DMS53 treated with DMSO at 0.1 percent for 48 hours (cell line): ENCODE data around the gene PAK4.
"Not testable (repeated sequence)": the region's sequence is repeated elsewhere in the genome, so short reads cannot be mapped to it uniquely, and the experiment has no call there.

Source experiments
- DNase-seq: peaks from one replicate; lab custom pipeline; 2025; ENCODE audit not compliant: unreplicated experiment; lab: John Stamatoyannopoulos, UW

PAK4 gene

GRCh38 chr19:39128516-39129079, 3.0 kb downstream of the PAK4 start:
- DNase-seq = no peak

- DNase-seq = no peak
These were observed 3.5 kb downstream of the PAK4 start for GRCh38 chr19:39129116-39129515.

GRCh38 chr19:39130337-39131254, 5.0 kb downstream of the PAK4 start:
- DNase-seq = no peak

- DNase-seq = no peak
These were observed 5.7 kb downstream of the PAK4 start for GRCh38 chr19:39131255-39131755.

GRCh38 chr19:39132344-39132969, 6.9 kb downstream of the PAK4 start:
- DNase-seq = no peak

- DNase-seq = no peak
These were observed 8.1 kb downstream of the PAK4 start for GRCh38 chr19:39133431-39134270.

- no peak for DNase-seq
These were observed 10.1 kb downstream of the PAK4 start for GRCh38 chr19:39135701-39136100.

GRCh38 chr19:39136225-39136940, 10.8 kb downstream of the PAK4 start:
- DNase-seq = no peak

- no peak for DNase-seq
These were observed 11.5 kb downstream of the PAK4 start for GRCh38 chr19:39137131-39137530.

GRCh38 chr19:39138221-39139211, 12.9 kb downstream of the PAK4 start:
- DNase-seq = no peak

- no peak for DNase-seq
These were observed 13.8 kb downstream of the PAK4 start for GRCh38 chr19:39139305-39139874.

GRCh38 chr19:39139971-39140453, 14.4 kb downstream of the PAK4 start:
- DNase-seq = no peak

- no peak for DNase-seq
These were observed 15.0 kb downstream of the PAK4 start for GRCh38 chr19:39140594-39140993.

- DNase-seq = no peak
These were observed 16.3 kb downstream of the PAK4 start for GRCh38 chr19:39141929-39142328.

- DNase-seq = no peak
These were observed 17.0 kb downstream of the PAK4 start for GRCh38 chr19:39142630-39143029.

- DNase-seq = not testable (repeated sequence)
These were observed 18.2 kb downstream of the PAK4 start for GRCh38 chr19:39143757-39144289.

- no peak for DNase-seq
These were observed 18.9 kb downstream of the PAK4 start for GRCh38 chr19:39144290-39145071.
